DOHH2 (cell line): ENCODE data around the gene ATP2C1.

Source experiments
- EZH2phosphoT487 ChIP-seq: fragments of 200-600 bp; sonication (generic); IDR thresholded peaks from 2 replicates; pipeline ENCODE4 v1.6.1; 2017; ENCODE audit warnings: borderline replicate concordance, mild to moderate bottlenecking, antibody characterized with exemption, low read length, moderate library complexity, mixed read lengths
- TF ChIP-seq, protein P1 (sequence below): fragments of 200-600 bp; sonication (generic); IDR thresholded peaks from one replicate; pipeline ENCODE4 v1.5.1; 2014; ENCODE audit warnings: antibody characterized with exemption, mild to moderate bottlenecking, low read depth, low read length; ENCODE audit not compliant: poor library complexity, severe bottlenecking

DNA sequence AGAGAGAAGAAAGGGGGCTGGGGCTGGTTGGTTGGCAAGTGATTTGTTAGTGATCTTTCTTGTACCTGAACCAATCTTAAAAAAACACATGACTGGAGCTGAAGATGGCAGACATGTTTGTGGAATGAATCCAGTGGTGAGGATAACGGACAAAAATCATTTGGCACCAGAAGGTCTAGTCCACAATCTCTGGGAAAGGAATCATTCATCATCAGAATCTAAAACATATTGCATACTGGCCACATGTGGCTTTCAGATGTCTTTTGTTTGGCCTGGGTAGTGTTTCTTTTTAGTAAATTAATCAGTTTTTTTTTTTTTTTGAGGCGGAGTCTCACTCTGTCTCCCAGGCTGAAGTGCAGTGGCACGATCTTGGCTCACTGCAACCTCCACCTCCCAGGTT, 137.8 kb downstream of the ATP2C1 start:
- TF ChIP-seq, protein P1, sequence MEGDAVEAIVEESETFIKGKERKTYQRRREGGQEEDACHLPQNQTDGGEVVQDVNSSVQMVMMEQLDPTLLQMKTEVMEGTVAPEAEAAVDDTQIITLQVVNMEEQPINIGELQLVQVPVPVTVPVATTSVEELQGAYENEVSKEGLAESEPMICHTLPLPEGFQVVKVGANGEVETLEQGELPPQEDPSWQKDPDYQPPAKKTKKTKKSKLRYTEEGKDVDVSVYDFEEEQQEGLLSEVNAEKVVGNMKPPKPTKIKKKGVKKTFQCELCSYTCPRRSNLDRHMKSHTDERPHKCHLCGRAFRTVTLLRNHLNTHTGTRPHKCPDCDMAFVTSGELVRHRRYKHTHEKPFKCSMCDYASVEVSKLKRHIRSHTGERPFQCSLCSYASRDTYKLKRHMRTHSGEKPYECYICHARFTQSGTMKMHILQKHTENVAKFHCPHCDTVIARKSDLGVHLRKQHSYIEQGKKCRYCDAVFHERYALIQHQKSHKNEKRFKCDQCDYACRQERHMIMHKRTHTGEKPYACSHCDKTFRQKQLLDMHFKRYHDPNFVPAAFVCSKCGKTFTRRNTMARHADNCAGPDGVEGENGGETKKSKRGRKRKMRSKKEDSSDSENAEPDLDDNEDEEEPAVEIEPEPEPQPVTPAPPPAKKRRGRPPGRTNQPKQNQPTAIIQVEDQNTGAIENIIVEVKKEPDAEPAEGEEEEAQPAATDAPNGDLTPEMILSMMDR = no peak
- no peak for TF ChIP-seq EZH2phosphoT487
